ENCODE data around the gene XPNPEP1.

- no peak for TF ChIP-seq CTCF (IDR thresholded peaks at IDR 0.05; ENCODE audit: low read depth, low read length, poor library complexity, severe bottlenecking)
- TF ChIP-seq EZH2phosphoT487 (IDR thresholded peaks at IDR 0.05; ENCODE audit: borderline replicate concordance, low read length), result no peak
Observed at GRCh38 chr10:109831846-109832245, 91.5 kb downstream of the XPNPEP1 start.

Measured in DOHH2 (cell line).